B cell (primary cell): ENCODE results near the gene ANO9. TPM values are rescaled to one million over a fixed set of nuclear protein-coding genes. Genes with fewer than 3 reads are reported as not detected.

ENCODE experiments used
- ATAC-seq: fragments of 200-7000 bp; cut with Tn5 transposase; one replicate; pipeline ENCODE4 v1.10.0; 2021; ENCODE audit warnings: low read depth, mild to moderate bottlenecking, moderate number of reproducible peaks, moderate library complexity
- CTCF ChIA-PET: fragments of 350-600 bp; sonication (Branson Sonifier 250); formaldehyde crosslinking; loops from one replicate; lab custom pipeline; 2021; ENCODE audit warnings: antibody characterized with exemption, inconsistent platforms; lab: Charles Lee
- POLR2A ChIA-PET: fragments of 350-600 bp; sonication (Branson Sonifier 250); formaldehyde crosslinking; loops from one replicate; lab custom pipeline; 2021; ENCODE audit warnings: antibody characterized with exemption; lab: Charles Lee
- DNase-seq: peaks from one replicate; pipeline ENCODE4 v3.0.0; 2013
- H2AFZ ChIP-seq: 2 replicates; pipeline ENCODE4 v1.6.1; 2012; ENCODE audit warnings: mild to moderate bottlenecking, low read depth, low read length; ENCODE audit not compliant: insufficient read depth, poor library complexity, severe bottlenecking
- H3K27ac ChIP-seq, 2 donors: 1 replicate in 1 of 2; 2 replicates in 1 of 2; pipeline ENCODE4 v1.5.1; 2012 to 2013; ENCODE audit warnings: low read length in 2 of 2, mild to moderate bottlenecking in 2 of 2, moderate library complexity in 1 of 2
- H3K27me3 ChIP-seq, 4 experiments: fragments of 200-600 bp in 1 of 4; sonication (generic) in 1 of 4; replicated peaks in 1 of 4; 1 replicate in 2 of 4; 2 replicates in 2 of 4; pipeline versions ENCODE4 v1.6.1 to v1.7.0; 2013 to 2016; ENCODE audit warnings: low read length in 3 of 4, mild to moderate bottlenecking in 2 of 4, mixed read lengths in 1 of 4, moderate library complexity in 1 of 4; ENCODE audit not compliant: insufficient read depth in 4 of 4, control insufficient read depth in 3 of 4; ENCODE audit errors: control extremely low read depth in 1 of 4
- H3K36me3 ChIP-seq, 2 experiments: replicated peaks in 1 of 2; 1 replicate in 1 of 2; 2 replicates in 1 of 2; pipeline versions ENCODE4 v1.6.1 to v1.7.1; 2013; ENCODE audit warnings: low read length in 1 of 2; ENCODE audit not compliant: insufficient read depth in 2 of 2, control insufficient read depth in 1 of 2; ENCODE audit errors: control extremely low read depth in 1 of 2, extremely low read depth in 1 of 2
- H3K4me1 ChIP-seq, 2 donors: fragments of 200-600 bp in 1 of 2; sonication (generic) in 1 of 2; 1 replicate in 1 of 2; 2 replicates in 1 of 2; pipeline versions ENCODE4 v1.5.1 to v1.6.1; 2013 to 2017; ENCODE audit warnings: low read length in 2 of 2; ENCODE audit not compliant: control insufficient read depth in 2 of 2, insufficient read depth in 2 of 2
- H3K4me2 ChIP-seq: replicated peaks from 2 replicates; pipeline ENCODE3; 2012; ENCODE audit warnings: mild to moderate bottlenecking, low read depth, low read length; ENCODE audit not compliant: poor library complexity, severe bottlenecking
- H3K4me3 ChIP-seq, 5 experiments: fragments of 200-600 bp in 1 of 5; sonication (generic) in 1 of 5; 1 replicate in 3 of 5; 2 replicates in 2 of 5; pipeline versions ENCODE4 v1.5.1 to v1.7.0; 2011 to 2016; ENCODE audit warnings: low read length in 4 of 5, mild to moderate bottlenecking in 4 of 5, low read depth in 2 of 5, control low read depth in 1 of 5, moderate library complexity in 1 of 5; ENCODE audit not compliant: insufficient read depth in 1 of 5; ENCODE audit errors: control extremely low read depth in 1 of 5, extremely low read depth in 1 of 5
- H3K79me2 ChIP-seq: fragments of 200-600 bp; sonication (generic); one replicate; pipeline ENCODE4 v1.6.0; 2016; ENCODE audit warnings: low read length; ENCODE audit not compliant: control insufficient read depth, insufficient read depth
- H3K9ac ChIP-seq: fragments of 200-600 bp; sonication (generic); 2 replicates; pipeline ENCODE4 v1.6.1; 2017; ENCODE audit warnings: mild to moderate bottlenecking, low read length, moderate library complexity
- H3K9me3 ChIP-seq, 3 donors: one replicate each; pipeline versions ENCODE4 v1.6.1 to v1.7.1; 2013; ENCODE audit warnings: low read length in 2 of 3; ENCODE audit not compliant: control insufficient read depth in 2 of 3, insufficient read depth in 1 of 3; ENCODE audit errors: control extremely low read depth in 1 of 3
- H4K20me1 ChIP-seq: 2 replicates; pipeline ENCODE4 v1.6.0; 2012; ENCODE audit warnings: mild to moderate bottlenecking, low read length; ENCODE audit not compliant: insufficient read depth, control insufficient read depth, poor library complexity, severe bottlenecking
- H3K27ac Mint-ChIP-seq: one replicate; pipeline ENCODE4 v1.8.0; 2021; ENCODE audit warnings: mixed read lengths
- H3K27me3 Mint-ChIP-seq: one replicate; pipeline ENCODE4 v1.8.0; 2021; ENCODE audit warnings: mixed read lengths
- H3K4me1 Mint-ChIP-seq: one replicate; pipeline ENCODE4 v1.8.0; 2021; ENCODE audit warnings: mixed read lengths
- H3K4me3 Mint-ChIP-seq: one replicate; pipeline ENCODE4 v1.8.0; 2021; ENCODE audit warnings: mixed read lengths
- H3K9me3 Mint-ChIP-seq: one replicate; pipeline ENCODE4 v1.8.0; 2022; ENCODE audit warnings: mixed read lengths; ENCODE audit not compliant: insufficient read depth
- CTCF ChIP-seq: fragments of 200-600 bp; IDR thresholded peaks from one replicate; pipeline ENCODE4 v1.8.0; 2022; ENCODE audit warnings: antibody characterized with exemption, mild to moderate bottlenecking
- EZH2 ChIP-seq: IDR thresholded peaks from 2 replicates; pipeline ENCODE4 v1.6.1; 2012; ENCODE audit warnings: borderline replicate concordance, low read depth, mild to moderate bottlenecking, moderate library complexity, low read length; ENCODE audit not compliant: insufficient read depth, poor library complexity, severe bottlenecking
- WGBS: methylation state at CpG from one replicate; pipeline ENCODE4 v1.1.5; 2013; ENCODE audit warnings: missing lambda C conversion rate; ENCODE audit not compliant: insufficient coverage; 5-methylcytosine and 5-hydroxymethylcytosine counted together
- intact Hi-C: fragments of 100-400 bp; cut with micrococcal nuclease; formaldehyde crosslinking; loops from one replicate; pipeline ENCODE4 v1.10.0; 2022
- polyA plus RNA-seq: library from polyadenylated mRNA; depleted of rRNA; stranded (reverse); fragments of >200 nt; gene quantifications from 2 replicates; pipeline ENCODE4 v1.2.3, GENCODE V29; 2012
- total RNA-seq, 2 donors: library from RNA; stranded (reverse); fragments of 120-200 nt in 1 of 2; gene quantifications; 1 replicate in 1 of 2; 2 replicates in 1 of 2; pipeline versions ENCODE4 v1.2.3 to v1.2.4, GENCODE V29; 2013 to 2022

ANO9 gene
- total and polyA plus RNA-seq, 2 donors (not counting 1 experiment from before 2014, with no cell fraction given), result 62.0 to 107 TPM

- H3K27me3 Mint-ChIP-seq, result peaks cover 37% of the 10 kb centered on the region
- intact Hi-C loops, result no loop called here
- peaks cover 0 to 48% (median 19%) of the 10 kb centered on the region in 4 experiments for H3K27me3 ChIP-seq
- no peak for ATAC-seq
- no peaks in the 10 kb centered on the region for H3K36me3 ChIP-seq
- no peak overlapping the region for H3K4me2 ChIP-seq
- no peak overlapping the region for H3K9ac ChIP-seq
- H3K4me1 ChIP-seq, result peaks cover 8 to 9% of the 10 kb centered on the region in 2 donors
- H2AFZ ChIP-seq, result no peak overlapping the region
- H3K4me3 ChIP-seq, result no peak overlapping the region
- 41% methylated on average over 37 of the region's 42 CpGs for WGBS
- peaks cover 0 to 2% (median 0%) of the 10 kb centered on the region in 3 donors for H3K9me3 ChIP-seq
- no peaks in the 10 kb centered on the region for H3K9me3 Mint-ChIP-seq
- DNase-seq, result no peak
- peaks cover 14% of the 10 kb centered on the region for H3K4me1 Mint-ChIP-seq
- no peak overlapping the region for H3K27ac Mint-ChIP-seq
- CTCF ChIA-PET, result no interaction called here
- no peaks in the 10 kb centered on the region for H3K79me2 ChIP-seq
- no peak overlapping the region for H3K27ac ChIP-seq
- TF ChIP-seq EZH2, result no peak
- TF ChIP-seq CTCF, result no peak
- POLR2A ChIA-PET, result interaction anchor here (0.6 kb wide), 1 partner anchor 23 kb away, joined by 7 read pairs; no protein-coding TSS in a partner anchor
- peak overlapping the region; percentile 66 for H3K4me3 Mint-ChIP-seq
- H4K20me1 ChIP-seq, result no peaks in the 10 kb centered on the region
Measured at GRCh38 chr11:370070-370941, 71.5 kb downstream of the ANO9 start.
